H1 (cell line): ENCODE data around the gene LCN6. TPM values are rescaled to one million over a fixed set of nuclear protein-coding genes. Genes with fewer than 3 reads are reported as not detected.

Source experiments
- CHD7 ChIP-seq: fragments of 300-600 bp; sonication (generic); IDR thresholded peaks from 2 replicates; pipeline ENCODE4 v1.7.1; 2012; ENCODE audit warnings: low read length, moderate library complexity, mild to moderate bottlenecking, inconsistent platforms; ENCODE audit not compliant: insufficient replicate concordance
- TEAD4 ChIP-seq: IDR thresholded peaks from 2 replicates; pipeline ENCODE4 v1.6.1; 2012; ENCODE audit warnings: low read depth, low read length, inconsistent platforms, mixed read lengths
- polyA plus RNA-seq, 7 experiments: library from polyadenylated mRNA; depleted of rRNA in 3 of 7; stranded (reverse) in 5 of 7; unstranded in 2 of 7; fragments of >200 nt in 5 of 7; fragments of 200-250 nt in 2 of 7; gene quantifications; 1 replicate in 5 of 7; 2 replicates in 1 of 7; 4 replicates in 1 of 7; pipeline versions ENCODE4 v1.2.1 to v1.2.3, GENCODE V29; 2011 to 2013; ENCODE audit warnings: missing spikeins in 2 of 7, mixed read lengths in 2 of 7
- total RNA-seq: library from RNA; stranded (reverse); fragmentation: NEBNext Ultra II Directional; extraction: Animal tissue kit (Norgen Biotek cat#: 25700); gene quantifications from 2 replicates; pipeline ENCODE4 v1.2.1, GENCODE V29; 2021

LCN6 gene
- total and polyA plus RNA-seq, 2 of the 8 experiments (the other 6 are each of a cell fraction or from before 2014, with no cell fraction given), result not detected

- TF ChIP-seq CHD7, result no peak
- no peak for TF ChIP-seq TEAD4
- TF ChIP-seq, all 59 proteins: peak for 0
Observed at GRCh38 chr9:136762221-136762691, 13.9 kb upstream of the LCN6 start (continued).
